Measurements from ENCODE around the gene SUCLA2.

Gene SUCLA2

GRCh38 chr13:47903836-47904235 lies 97.2 kb downstream of the SUCLA2 start:
- no peak overlapping the region for H3K27ac ChIP-seq
- TF ChIP-seq, protein P1, sequence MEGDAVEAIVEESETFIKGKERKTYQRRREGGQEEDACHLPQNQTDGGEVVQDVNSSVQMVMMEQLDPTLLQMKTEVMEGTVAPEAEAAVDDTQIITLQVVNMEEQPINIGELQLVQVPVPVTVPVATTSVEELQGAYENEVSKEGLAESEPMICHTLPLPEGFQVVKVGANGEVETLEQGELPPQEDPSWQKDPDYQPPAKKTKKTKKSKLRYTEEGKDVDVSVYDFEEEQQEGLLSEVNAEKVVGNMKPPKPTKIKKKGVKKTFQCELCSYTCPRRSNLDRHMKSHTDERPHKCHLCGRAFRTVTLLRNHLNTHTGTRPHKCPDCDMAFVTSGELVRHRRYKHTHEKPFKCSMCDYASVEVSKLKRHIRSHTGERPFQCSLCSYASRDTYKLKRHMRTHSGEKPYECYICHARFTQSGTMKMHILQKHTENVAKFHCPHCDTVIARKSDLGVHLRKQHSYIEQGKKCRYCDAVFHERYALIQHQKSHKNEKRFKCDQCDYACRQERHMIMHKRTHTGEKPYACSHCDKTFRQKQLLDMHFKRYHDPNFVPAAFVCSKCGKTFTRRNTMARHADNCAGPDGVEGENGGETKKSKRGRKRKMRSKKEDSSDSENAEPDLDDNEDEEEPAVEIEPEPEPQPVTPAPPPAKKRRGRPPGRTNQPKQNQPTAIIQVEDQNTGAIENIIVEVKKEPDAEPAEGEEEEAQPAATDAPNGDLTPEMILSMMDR (conservative IDR thresholded peaks at IDR 0.05), result no peak

DNA sequence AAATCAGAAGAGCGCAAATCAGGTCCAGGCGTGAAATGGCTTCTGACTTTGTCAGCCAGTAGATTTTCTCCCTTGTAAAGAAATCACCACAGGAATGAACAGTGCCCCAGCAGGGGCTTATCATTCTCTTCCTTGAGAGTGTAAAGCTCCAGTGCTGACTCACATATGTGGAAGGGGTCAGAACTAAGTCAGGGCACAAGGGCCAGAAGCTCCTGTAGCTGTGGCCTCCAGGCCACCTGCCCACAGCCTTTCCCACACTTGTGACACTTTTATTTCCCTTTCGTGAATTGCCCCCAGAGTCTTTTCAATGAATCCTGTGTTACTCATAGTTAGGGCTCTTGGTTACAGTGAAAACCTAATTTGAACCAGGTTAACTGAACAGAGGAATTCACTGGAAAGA lies 99.6 kb downstream of the SUCLA2 start:
- TF ChIP-seq, protein P1 (conservative IDR thresholded peaks at IDR 0.05), result no peak
- no peak overlapping the region for H3K27ac ChIP-seq

GRCh38 chr13:47898080-47898479 lies 103.0 kb downstream of the SUCLA2 start:
- TF ChIP-seq, protein P1 (conservative IDR thresholded peaks at IDR 0.05), result no peak
- H3K27ac ChIP-seq, result no peak overlapping the region

- no peak overlapping the region for H3K27ac ChIP-seq
- TF ChIP-seq, protein P1 (conservative IDR thresholded peaks at IDR 0.05), result no peak
Observed at GRCh38 chr13:47897411-47898050, 103.5 kb downstream of the SUCLA2 start.

- no peak overlapping the region for H3K27ac ChIP-seq
- TF ChIP-seq, protein P1 (conservative IDR thresholded peaks at IDR 0.05), result no peak
Observed at GRCh38 chr13:47896546-47896945, 104.5 kb downstream of the SUCLA2 start.

GRCh38 chr13:47896111-47896510 lies 105.0 kb downstream of the SUCLA2 start:
- TF ChIP-seq, protein P1 (conservative IDR thresholded peaks at IDR 0.05), result no peak
- no peak overlapping the region for H3K27ac ChIP-seq

DNA sequence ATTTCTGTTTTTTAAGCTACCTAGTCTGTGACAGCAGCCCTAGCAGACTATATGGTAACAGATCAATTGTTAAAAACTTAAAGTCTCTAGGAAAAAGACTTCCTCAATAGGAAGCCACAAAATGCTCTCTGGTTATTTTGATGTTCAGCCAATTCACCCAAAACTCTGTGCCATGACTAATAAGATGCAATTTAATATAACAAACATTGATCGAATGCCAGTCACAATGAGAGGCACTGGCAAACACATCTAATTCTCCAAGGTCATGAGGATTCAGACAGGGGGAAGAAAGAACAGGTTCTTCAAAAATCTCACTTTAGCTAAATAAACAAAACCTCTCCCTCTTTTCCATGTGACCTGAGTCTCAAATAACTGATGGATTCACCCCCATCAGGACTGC lies 107.5 kb downstream of the SUCLA2 start:
- no peak overlapping the region for H3K27ac ChIP-seq
- TF ChIP-seq, protein P1 (conservative IDR thresholded peaks at IDR 0.05), result no peak

Measured in VCaP (cell line).